RWPE2 (cell line): ENCODE results near the gene BIRC2.

Experiments used
- ATAC-seq: fragments of 200-7000 bp; cut with Tn5 transposase; 3 replicates; pipeline ENCODE4 v1.9.1; 2021; ENCODE audit warnings: low read depth
- DNase-seq: peaks from one replicate; pipeline ENCODE4 v3.0.0-alpha.2; 2020; ENCODE audit warnings: low spot score
- H3K27ac ChIP-seq: fragments of 450-650 bp; 2 replicates; pipeline ENCODE4 v1.5.1; 2017; ENCODE audit warnings: mild to moderate bottlenecking; ENCODE audit not compliant: poor library complexity, severe bottlenecking
- H3K27me3 ChIP-seq: fragments of 250-450 bp; sonication (Bioruptor Pico); 2 replicates; pipeline ENCODE4 v1.5.1; 2021; ENCODE audit warnings: mild to moderate bottlenecking, moderate library complexity; ENCODE audit not compliant: insufficient read depth, poor library complexity, severe bottlenecking
- H3K36me3 ChIP-seq: fragments of 250-450 bp; sonication (Bioruptor Pico); 2 replicates; pipeline ENCODE4 v1.5.1; 2020; ENCODE audit warnings: low read depth, mild to moderate bottlenecking, moderate library complexity
- H3K4me1 ChIP-seq: fragments of 250-450 bp; sonication (Bioruptor Pico); 2 replicates; pipeline ENCODE4 v1.5.1; 2021; ENCODE audit warnings: mild to moderate bottlenecking, moderate library complexity; ENCODE audit not compliant: insufficient read depth, poor library complexity, severe bottlenecking
- H3K4me3 ChIP-seq: fragments of 250-450 bp; sonication (Bioruptor Pico); 2 replicates; pipeline ENCODE4 v1.5.1; 2021; ENCODE audit warnings: mild to moderate bottlenecking, moderate library complexity; ENCODE audit not compliant: severe bottlenecking
- H3K9me3 ChIP-seq: fragments of 250-450 bp; sonication (Bioruptor Pico); 2 replicates; pipeline ENCODE4 v1.5.1; 2021; ENCODE audit warnings: mild to moderate bottlenecking, moderate library complexity; ENCODE audit not compliant: severe bottlenecking
- TF ChIP-seq, protein P1 (sequence below): fragments of 450-650 bp; IDR thresholded peaks from one replicate; pipeline ENCODE4 v1.5.1; 2017; ENCODE audit warnings: mild to moderate bottlenecking, moderate library complexity; ENCODE audit not compliant: poor library complexity, severe bottlenecking

The BIRC2 gene

DNA sequence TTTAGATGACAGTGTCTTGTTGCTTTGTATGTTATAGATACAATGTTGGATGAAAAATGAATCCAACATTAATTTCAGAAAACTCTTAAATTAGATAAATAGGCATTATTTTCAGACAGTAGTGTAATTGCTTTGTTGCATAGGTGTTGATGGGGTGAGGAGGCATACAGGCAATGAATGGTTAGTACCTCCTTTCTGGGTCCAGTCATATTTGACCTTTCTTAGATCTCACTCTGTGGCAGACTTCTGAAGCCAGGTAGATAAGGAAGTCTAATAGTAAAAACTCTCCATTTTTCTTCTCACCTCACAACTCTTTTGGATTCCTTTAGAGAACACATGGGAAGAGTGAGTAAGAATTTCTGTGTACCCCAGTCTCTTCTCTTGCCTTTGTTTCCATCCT lies 31.8 kb downstream of the BIRC2 start:
- ATAC-seq (no peak), DNase-seq (no peak)
- Histone ChIP-seq H3K36me3 (peaks cover 68% of the 10 kb centered on the region), H3K27ac (no peak overlapping the region), H3K9me3 (no peaks in the 10 kb centered on the region), H3K4me1 (no peaks in the 10 kb centered on the region), H3K4me3 (no peak overlapping the region), H3K27me3 (no peaks in the 10 kb centered on the region)
- TF ChIP-seq, protein P1, sequence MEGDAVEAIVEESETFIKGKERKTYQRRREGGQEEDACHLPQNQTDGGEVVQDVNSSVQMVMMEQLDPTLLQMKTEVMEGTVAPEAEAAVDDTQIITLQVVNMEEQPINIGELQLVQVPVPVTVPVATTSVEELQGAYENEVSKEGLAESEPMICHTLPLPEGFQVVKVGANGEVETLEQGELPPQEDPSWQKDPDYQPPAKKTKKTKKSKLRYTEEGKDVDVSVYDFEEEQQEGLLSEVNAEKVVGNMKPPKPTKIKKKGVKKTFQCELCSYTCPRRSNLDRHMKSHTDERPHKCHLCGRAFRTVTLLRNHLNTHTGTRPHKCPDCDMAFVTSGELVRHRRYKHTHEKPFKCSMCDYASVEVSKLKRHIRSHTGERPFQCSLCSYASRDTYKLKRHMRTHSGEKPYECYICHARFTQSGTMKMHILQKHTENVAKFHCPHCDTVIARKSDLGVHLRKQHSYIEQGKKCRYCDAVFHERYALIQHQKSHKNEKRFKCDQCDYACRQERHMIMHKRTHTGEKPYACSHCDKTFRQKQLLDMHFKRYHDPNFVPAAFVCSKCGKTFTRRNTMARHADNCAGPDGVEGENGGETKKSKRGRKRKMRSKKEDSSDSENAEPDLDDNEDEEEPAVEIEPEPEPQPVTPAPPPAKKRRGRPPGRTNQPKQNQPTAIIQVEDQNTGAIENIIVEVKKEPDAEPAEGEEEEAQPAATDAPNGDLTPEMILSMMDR, result no peak

DNA sequence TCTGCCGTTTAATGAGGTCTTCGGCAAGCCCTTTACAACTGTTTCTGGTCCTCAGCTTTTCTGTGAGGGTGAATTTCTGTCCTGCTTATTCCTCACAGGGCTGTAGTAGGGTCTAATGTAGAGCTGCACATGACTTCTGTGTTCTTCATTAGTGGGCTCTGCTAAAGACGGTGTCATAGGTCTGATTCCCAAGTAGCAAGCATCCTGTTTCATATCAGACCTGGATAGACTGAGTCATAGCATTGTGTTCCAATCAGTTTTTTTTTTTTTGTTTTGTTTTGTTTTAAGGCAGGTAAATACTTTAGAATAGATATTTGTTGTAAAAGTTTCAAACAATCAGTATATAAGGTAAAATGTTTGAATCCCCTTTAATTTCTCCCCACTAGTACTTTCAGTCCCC lies 35.4 kb downstream of the BIRC2 start:
- DNase-seq, result no peak
- Histone ChIP-seq H3K4me1 (no peaks in the 10 kb centered on the region), H3K9me3 (no peaks in the 10 kb centered on the region), H3K27ac (no peak overlapping the region), H3K36me3 (peaks cover 73% of the 10 kb centered on the region), H3K27me3 (no peaks in the 10 kb centered on the region), H3K4me3 (no peak overlapping the region)
- no peak for ATAC-seq
- TF ChIP-seq, protein P1, result no peak

DNA sequence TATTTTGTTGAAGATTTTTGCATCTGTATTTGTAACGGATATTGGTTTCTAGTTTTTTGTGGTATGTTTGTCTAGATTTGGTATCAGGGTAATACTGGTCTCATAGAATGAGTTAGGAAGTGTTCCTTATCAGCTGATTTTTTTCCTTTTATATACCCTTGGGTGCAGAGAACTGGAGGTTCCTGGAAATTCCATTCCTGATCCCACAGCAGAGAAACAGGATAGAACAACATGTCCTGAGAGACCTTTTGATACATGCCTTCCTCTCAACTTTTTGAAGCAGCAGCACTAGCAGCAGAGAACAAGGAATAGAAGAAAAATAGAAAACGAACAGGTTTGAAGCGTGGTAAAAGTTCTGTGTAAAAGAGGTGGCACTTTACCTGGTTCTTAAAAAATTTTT lies 36.8 kb downstream of the BIRC2 start:
- Histone ChIP-seq H3K27ac (no peak overlapping the region), H3K4me1 (no peaks in the 10 kb centered on the region), H3K36me3 (peaks cover 73% of the 10 kb centered on the region), H3K9me3 (no peaks in the 10 kb centered on the region), H3K4me3 (no peak overlapping the region), H3K27me3 (no peaks in the 10 kb centered on the region)
- ATAC-seq (no peak), DNase-seq (no peak)
- TF ChIP-seq, protein P1, result no peak

DNA sequence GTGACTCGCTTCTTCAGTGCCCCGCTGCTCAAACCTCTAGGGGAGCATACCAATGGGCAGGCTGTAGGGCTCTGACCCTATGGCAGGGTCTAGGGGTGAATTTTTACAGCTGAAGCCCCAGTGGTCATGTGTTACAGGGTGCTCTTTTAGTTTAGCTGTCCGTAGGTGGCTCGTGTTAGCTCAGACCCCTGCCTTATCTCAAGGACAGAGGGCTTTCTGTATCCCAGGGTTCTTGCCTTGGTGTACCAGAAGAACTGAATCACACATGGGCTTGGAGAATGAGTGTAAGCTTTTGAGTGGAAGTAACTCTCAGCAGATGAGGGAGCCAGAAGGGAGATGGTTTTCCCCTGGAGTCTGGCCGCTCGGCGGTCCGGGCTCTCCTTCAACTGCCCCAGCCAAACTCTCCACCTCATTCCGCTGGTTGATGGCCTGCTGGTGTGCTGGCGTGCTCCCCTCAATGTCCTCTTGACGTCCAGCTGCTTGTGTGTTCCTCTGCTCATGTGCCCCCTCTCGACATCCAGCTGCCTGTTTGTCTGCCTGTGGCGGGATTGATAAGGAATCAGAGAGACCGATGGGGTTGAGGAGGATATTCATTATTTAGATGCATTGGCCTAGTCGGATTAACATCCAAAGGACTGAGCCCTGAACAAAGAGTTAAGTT lies 37.5 kb downstream of the BIRC2 start:
- H3K4me1 ChIP-seq, result no peaks in the 10 kb centered on the region
- no peak overlapping the region for H3K27ac ChIP-seq
- TF ChIP-seq, protein P1, result no peak
- ATAC-seq (no peak), DNase-seq (no peak)
- no peak overlapping the region for H3K4me3 ChIP-seq
- no peaks in the 10 kb centered on the region for H3K9me3 ChIP-seq
- no peaks in the 10 kb centered on the region for H3K27me3 ChIP-seq
- peaks cover 73% of the 10 kb centered on the region for H3K36me3 ChIP-seq
